ENCODE results near the gene PANK2. TPM values are rescaled to one million over a fixed set of nuclear protein-coding genes. Genes with fewer than 3 reads are reported as not detected.
"Not testable (repeated sequence)": the region's sequence is repeated elsewhere in the genome, so short reads cannot be mapped to it uniquely, and the experiment has no call there.

PANK2 gene
- total and polyA plus RNA-seq, 4 experiments from 2014 or later: 48.5 to 80.5 (median 62.9) TPM

- H3K9me3 ChIP-seq (ENCODE audit: control insufficient read depth in 1 of 2, low read length in 2 of 2); H3K9me3 Mint-ChIP-seq; H3K27me3 ChIP-seq (ENCODE audit: insufficient read depth, low read length); H3K4me3 ChIP-seq (ENCODE audit: low read length in 2 of 2); H3K27me3 Mint-ChIP-seq: not testable (repeated sequence)
- Histone ChIP-seq H3K36me3 (ENCODE audit: insufficient read depth, low read length) (peaks cover 33% of the 10 kb centered on the region), H3K4me1 (ENCODE audit: insufficient read depth, low read length) (peaks cover 62% of the 10 kb centered on the region), H3K27ac (ENCODE audit: low read depth, low read length) (peak overlapping the region; percentile 53)
- H3K36me3 Mint-ChIP-seq: peaks cover 20 to 42% of the 10 kb centered on the region in 2 donors
- peak overlapping the region; percentile 71 to 92 (median 85) for H3K27ac Mint-ChIP-seq
- POLR2A ChIA-PET (ENCODE audit: partially characterized antibody): interaction anchor here (0.7 to 2.4 kb wide), 10 partner anchors 11 to 131 kb away, joined by 3 to 16 read pairs (median 4); no protein-coding TSS in a partner anchor
- DNase-seq: peak; percentile 33 to 81 (median 39)
- CTCF ChIA-PET (ENCODE audit: partially characterized antibody): interaction anchor here (0.9 to 1.9 kb wide), 7 partner anchors 19 to 178 kb away, joined by 3 to 7 read pairs (median 4); partner anchors contain the start of gene PANK2
- intact Hi-C loops (cut with micrococcal nuclease): loop anchor here (1.0 to 5.0 kb wide), 3 partner anchors 18 to 105 kb away; partner anchors contain the start of gene PANK2
- peaks cover 34 to 73% (median 56%) of the 10 kb centered on the region in 4 donors for H3K4me1 Mint-ChIP-seq
- peak overlapping the region; percentile 35 to 71 (median 62) for H3K4me3 Mint-ChIP-seq
Observed at GRCh38 chr20:3906744-3907721, 17.8 kb downstream of the PANK2 start.

- Histone ChIP-seq H3K36me3 (ENCODE audit: insufficient read depth, low read length) (peaks cover 35% of the 10 kb centered on the region), H3K27me3 (ENCODE audit: insufficient read depth, low read length) (no peaks in the 10 kb centered on the region), H3K4me1 (ENCODE audit: insufficient read depth, low read length) (peaks cover 45% of the 10 kb centered on the region), H3K9me3 (ENCODE audit: control insufficient read depth in 1 of 2, low read length in 2 of 2) (no peaks in the 10 kb centered on the region), H3K27ac (ENCODE audit: low read depth, low read length) (no peak overlapping the region), H3K4me3 (ENCODE audit: low read length in 2 of 2) (no peak overlapping the region)
- no peak for DNase-seq
- Mint-ChIP-seq H3K4me1 (peaks cover 29 to 62% (median 49%) of the 10 kb centered on the region in 4 donors), H3K4me3 (peak overlapping the region in 2 of 8 donors; percentile 10 to 20), H3K36me3 (peaks cover 33 to 55% of the 10 kb centered on the region in 2 donors), H3K9me3 (peaks cover 0 to 2% (median 0%) of the 10 kb centered on the region in 8 donors), H3K27me3 (no peaks in the 10 kb centered on the region), H3K27ac (peak overlapping the region in 5 of 7 donors; percentile 42 to 86 (median 52))
- intact Hi-C loops (cut with micrococcal nuclease): loop anchor here (5.0 kb wide), 2 partner anchors 84 to 104 kb away; no protein-coding TSS in a partner anchor
- CTCF ChIA-PET (ENCODE audit: partially characterized antibody): no interaction called here
- POLR2A ChIA-PET (ENCODE audit: partially characterized antibody): interaction anchor here (1.1 kb wide), 1 partner anchor 89 kb away, joined by 3 read pairs; no protein-coding TSS in a partner anchor
Observed at GRCh38 chr20:3908667-3909066, 19.5 kb downstream of the PANK2 start.

GRCh38 chr20:3909952-3910366, 20.8 kb downstream of the PANK2 start:
- no peak for DNase-seq
- CTCF ChIA-PET (ENCODE audit: partially characterized antibody): interaction anchor here (0.6 kb wide), 1 partner anchor 54 kb away, joined by 3 read pairs; no protein-coding TSS in a partner anchor
- peaks cover 41% of the 10 kb centered on the region for H3K4me1 ChIP-seq (ENCODE audit: insufficient read depth, low read length)
- intact Hi-C loops (cut with micrococcal nuclease): loop anchor here (5.0 kb wide), 2 partner anchors 82 to 102 kb away; no protein-coding TSS in a partner anchor
- H3K9me3 ChIP-seq (ENCODE audit: control insufficient read depth in 1 of 2, low read length in 2 of 2): no peaks in the 10 kb centered on the region
- H3K36me3 Mint-ChIP-seq: peaks cover 36 to 66% of the 10 kb centered on the region in 2 donors
- H3K36me3 ChIP-seq (ENCODE audit: insufficient read depth, low read length): peaks cover 45% of the 10 kb centered on the region
- no peaks in the 10 kb centered on the region for H3K27me3 ChIP-seq (ENCODE audit: insufficient read depth, low read length)
- peaks cover 0 to 2% (median 0%) of the 10 kb centered on the region in 8 donors for H3K9me3 Mint-ChIP-seq
- H3K27ac ChIP-seq (ENCODE audit: low read depth, low read length): no peak overlapping the region
- POLR2A ChIA-PET (ENCODE audit: partially characterized antibody): no interaction called here
- H3K27ac Mint-ChIP-seq: peak overlapping the region in 4 of 7 donors; percentile 6 to 57 (median 36)
- H3K4me3 ChIP-seq (ENCODE audit: low read length in 2 of 2): no peak overlapping the region
- H3K27me3 Mint-ChIP-seq: no peaks in the 10 kb centered on the region
- no peak overlapping the region for H3K4me3 Mint-ChIP-seq
- peaks cover 23 to 60% (median 47%) of the 10 kb centered on the region in 4 donors for H3K4me1 Mint-ChIP-seq

- Mint-ChIP-seq H3K4me3 (no peak overlapping the region), H3K4me1 (peaks cover 27 to 62% (median 51%) of the 10 kb centered on the region in 4 donors), H3K27me3 (no peaks in the 10 kb centered on the region), H3K27ac (peak overlapping the region in 2 of 7 donors; percentile 31 to 42), H3K36me3 (peaks cover 43 to 72% of the 10 kb centered on the region in 2 donors), H3K9me3 (peaks cover 0 to 2% (median 0%) of the 10 kb centered on the region in 8 donors)
- POLR2A ChIA-PET (ENCODE audit: partially characterized antibody): no interaction called here
- Histone ChIP-seq H3K4me1 (ENCODE audit: insufficient read depth, low read length) (peaks cover 39% of the 10 kb centered on the region), H3K4me3 (ENCODE audit: low read length in 2 of 2) (no peak overlapping the region), H3K27ac (ENCODE audit: low read depth, low read length) (no peak overlapping the region), H3K9me3 (ENCODE audit: control insufficient read depth in 1 of 2, low read length in 2 of 2) (no peaks in the 10 kb centered on the region), H3K36me3 (ENCODE audit: insufficient read depth, low read length) (peaks cover 47% of the 10 kb centered on the region), H3K27me3 (ENCODE audit: insufficient read depth, low read length) (no peaks in the 10 kb centered on the region)
- no peak for DNase-seq
- intact Hi-C loops (cut with micrococcal nuclease): no loop called here
- CTCF ChIA-PET (ENCODE audit: partially characterized antibody): interaction anchor here (0.5 kb wide), 1 partner anchor 130 kb away, joined by 3 read pairs; no protein-coding TSS in a partner anchor
Observed at GRCh38 chr20:3910853-3911252, 21.7 kb downstream of the PANK2 start.

- H3K9me3 Mint-ChIP-seq: peaks cover 0 to 2% (median 0%) of the 10 kb centered on the region in 8 donors
- H3K4me3 Mint-ChIP-seq: no peak overlapping the region
- peaks cover 50 to 79% of the 10 kb centered on the region in 2 donors for H3K36me3 Mint-ChIP-seq
- Histone ChIP-seq H3K27me3 (ENCODE audit: insufficient read depth, low read length) (no peaks in the 10 kb centered on the region), H3K9me3 (ENCODE audit: control insufficient read depth in 1 of 2, low read length in 2 of 2) (no peaks in the 10 kb centered on the region), H3K27ac (ENCODE audit: low read depth, low read length) (no peak overlapping the region), H3K36me3 (ENCODE audit: insufficient read depth, low read length) (peaks cover 54% of the 10 kb centered on the region), H3K4me1 (ENCODE audit: insufficient read depth, low read length) (peaks cover 35% of the 10 kb centered on the region), H3K4me3 (ENCODE audit: low read length in 2 of 2) (no peak overlapping the region)
- peak overlapping the region in 3 of 7 donors; percentile 9 to 88 (median 47) for H3K27ac Mint-ChIP-seq
- ChIA-PET POLR2A (ENCODE audit: partially characterized antibody) (no interaction called here), CTCF (ENCODE audit: partially characterized antibody) (no interaction called here)
- intact Hi-C loops (cut with micrococcal nuclease): no loop called here
- no peaks in the 10 kb centered on the region for H3K27me3 Mint-ChIP-seq
- peaks cover 27 to 58% (median 50%) of the 10 kb centered on the region in 4 donors for H3K4me1 Mint-ChIP-seq
- no peak for DNase-seq
Observed at GRCh38 chr20:3911956-3912355, 22.8 kb downstream of the PANK2 start.

GRCh38 chr20:3914446-3914845, 25.3 kb downstream of the PANK2 start:
- ChIA-PET CTCF (ENCODE audit: partially characterized antibody) (no interaction called here), POLR2A (ENCODE audit: partially characterized antibody) (interaction anchor here (1.0 kb wide), 1 partner anchor 169 kb away, joined by 3 read pairs; no protein-coding TSS in a partner anchor)
- peaks cover 52 to 81% of the 10 kb centered on the region in 2 donors for H3K36me3 Mint-ChIP-seq
- Histone ChIP-seq H3K9me3 (ENCODE audit: control insufficient read depth in 1 of 2, low read length in 2 of 2) (no peaks in the 10 kb centered on the region), H3K4me1 (ENCODE audit: insufficient read depth, low read length) (peaks cover 17% of the 10 kb centered on the region), H3K27me3 (ENCODE audit: insufficient read depth, low read length) (no peaks in the 10 kb centered on the region), H3K36me3 (ENCODE audit: insufficient read depth, low read length) (peaks cover 56% of the 10 kb centered on the region), H3K27ac (ENCODE audit: low read depth, low read length) (no peak overlapping the region), H3K4me3 (ENCODE audit: low read length in 2 of 2) (no peak overlapping the region)
- no peaks in the 10 kb centered on the region for H3K9me3 Mint-ChIP-seq
- intact Hi-C loops (cut with micrococcal nuclease): no loop called here
- peaks cover 23 to 44% (median 39%) of the 10 kb centered on the region in 4 donors for H3K4me1 Mint-ChIP-seq
- no peak overlapping the region for H3K4me3 Mint-ChIP-seq
- H3K27me3 Mint-ChIP-seq: no peaks in the 10 kb centered on the region
- DNase-seq: no peak
- H3K27ac Mint-ChIP-seq: peak overlapping the region in 3 of 7 donors; percentile 1 to 40 (median 32)

Data from CD4-positive, alpha-beta memory T cell (primary cell).